Measurements from ENCODE around the gene SIPA1L2.
A peak's percentile ranks its signal among the peaks of the same experiment; 100 is the strongest.

SIPA1L2 gene

GRCh38 chr1:232589111-232589811 is 40.7 kb downstream of the SIPA1L2 start:
- DNase-seq, result no peak

DNA sequence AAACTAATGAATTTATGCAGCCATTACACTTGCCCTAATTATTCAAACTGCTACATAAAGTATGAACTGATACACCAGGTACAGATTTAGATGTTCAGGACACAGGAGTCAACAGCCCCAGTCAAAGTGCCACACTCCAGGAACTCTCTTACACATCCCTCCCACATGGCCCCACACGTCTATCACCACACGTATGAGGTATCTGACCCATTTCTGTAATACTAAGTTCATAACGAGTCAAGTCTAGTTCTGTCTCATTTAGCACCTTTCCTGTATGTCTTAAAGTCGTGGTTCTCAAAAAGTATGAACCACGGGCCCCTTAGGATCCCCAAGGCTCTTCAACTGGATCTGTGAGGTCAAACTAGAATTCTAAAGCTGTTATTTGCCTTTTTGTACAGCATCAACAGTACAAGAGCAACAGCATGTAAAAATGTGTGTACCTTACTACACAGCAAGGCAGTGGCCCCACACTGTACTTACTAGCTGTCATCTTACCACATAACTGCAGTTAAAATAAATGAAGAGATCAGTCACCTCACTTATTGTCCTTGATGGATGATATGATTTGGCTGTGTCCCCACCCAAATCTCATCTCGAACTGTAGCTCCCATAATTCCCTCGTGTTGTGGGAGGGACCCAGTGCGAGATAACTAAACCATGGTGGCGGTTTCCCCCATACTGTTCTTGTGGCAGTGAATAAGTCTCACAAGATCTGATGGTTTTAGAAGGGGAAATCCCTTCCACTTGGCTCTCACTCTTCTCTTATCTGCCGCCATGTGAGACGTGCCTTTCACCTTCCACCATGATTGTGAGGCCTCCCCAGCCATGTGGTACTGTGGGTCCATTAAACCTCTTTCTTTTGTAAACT is 42.6 kb downstream of the SIPA1L2 start:
- DNase-seq, result no peak

GRCh38 chr1:232586679-232587078 is 43.3 kb downstream of the SIPA1L2 start:
- peak; percentile 78 for DNase-seq

- DNase-seq, result no peak
Observed at GRCh38 chr1:232585486-232585885, 44.4 kb downstream of the SIPA1L2 start.

DNA sequence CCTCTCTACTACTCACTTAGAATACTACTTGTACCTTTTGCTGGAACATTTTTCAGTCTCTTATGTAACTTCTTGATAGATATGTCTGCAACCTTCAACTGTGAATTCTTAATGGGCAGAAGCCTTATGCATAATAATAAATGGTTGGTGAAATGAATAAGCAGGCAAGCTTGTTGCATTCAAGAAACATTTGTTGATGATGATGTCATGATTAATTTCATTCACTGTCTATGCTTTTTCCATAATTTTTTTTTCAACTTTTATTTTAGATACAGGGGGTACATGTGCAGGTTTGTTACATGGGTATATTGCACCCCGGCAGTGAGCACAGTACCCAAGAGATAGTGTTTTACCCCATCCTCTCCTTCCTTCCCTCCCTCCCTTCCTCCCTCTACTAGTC is 48.0 kb downstream of the SIPA1L2 start:
- no peak for DNase-seq
